ENCODE measurements around the gene RHOB.

GRCh38 chr2:20446255-20446916 lies 488 bp upstream of the RHOB start:
- TF ChIP-seq ISL1 (CRISPR knock-in tag; IDR thresholded peaks at IDR 0.05) (no peak), ZC3H10 (CRISPR knock-in tag; IDR thresholded peaks at IDR 0.05) (no peak)

Data from SK-N-SH treated with all-trans-retinoic acid at 6 μM for 48 hours (cell line).